ENCODE data around the gene UTP20.

Gene UTP20

GRCh38 chr12:101280006-101280505 is at the start of gene UTP20:
Gene UTP20, plus strand, starts transcription at chr12:101280105. Its CDS starts 178 bp downstream, at chr12:101280283.
- Mint-ChIP-seq H3K4me1 (peaks cover 8% of the 10 kb centered on the region), H3K9me3 (no peaks in the 10 kb centered on the region), H3K27ac (peak within 1 kb of the TSS; percentile 65), H3K36me3 (peaks cover 12% of the 10 kb centered on the region), H3K27me3 (peaks cover 11% of the 10 kb centered on the region), H3K4me3 (peak within 1 kb of the TSS; percentile 86)
- ATAC-seq (ENCODE audit: low read depth): peak; percentile 100
- peak; percentile 91 to 94 for DNase-seq (ENCODE audit: low spot score in 2 of 2)

- peaks cover 13% of the 10 kb centered on the region for H3K27me3 Mint-ChIP-seq
- no peak overlapping the region for H3K4me3 Mint-ChIP-seq
- H3K27ac Mint-ChIP-seq: no peak overlapping the region
- no peaks in the 10 kb centered on the region for H3K9me3 Mint-ChIP-seq
- no peak for DNase-seq (ENCODE audit: low spot score in 2 of 2)
- ATAC-seq (ENCODE audit: low read depth): no peak
- no peaks in the 10 kb centered on the region for H3K36me3 Mint-ChIP-seq
- H3K4me1 Mint-ChIP-seq: no peaks in the 10 kb centered on the region
Observed at GRCh38 chr12:101230547-101230946, 49.4 kb upstream of the UTP20 start.

GRCh38 chr12:101231636-101232035 is 48.3 kb upstream of the UTP20 start:
- DNase-seq (ENCODE audit: low spot score in 2 of 2) (no peak), ATAC-seq (ENCODE audit: low read depth) (no peak)
- Mint-ChIP-seq H3K4me1 (no peaks in the 10 kb centered on the region), H3K4me3 (no peak overlapping the region), H3K36me3 (no peaks in the 10 kb centered on the region), H3K27me3 (peaks cover 11% of the 10 kb centered on the region), H3K27ac (no peak overlapping the region), H3K9me3 (no peaks in the 10 kb centered on the region)

- no peak overlapping the region for H3K27ac Mint-ChIP-seq
- H3K4me1 Mint-ChIP-seq: no peaks in the 10 kb centered on the region
- peak; percentile 39 for ATAC-seq (ENCODE audit: low read depth)
- DNase-seq (ENCODE audit: low spot score in 2 of 2): no peak
- peaks cover 5% of the 10 kb centered on the region for H3K27me3 Mint-ChIP-seq
- no peak overlapping the region for H3K4me3 Mint-ChIP-seq
- peaks cover 2% of the 10 kb centered on the region for H3K9me3 Mint-ChIP-seq
- H3K36me3 Mint-ChIP-seq: peaks cover 2% of the 10 kb centered on the region
Observed at GRCh38 chr12:101235686-101236085, 44.2 kb upstream of the UTP20 start.

- DNase-seq (ENCODE audit: low spot score in 2 of 2): no peak
- Mint-ChIP-seq H3K4me1 (no peaks in the 10 kb centered on the region), H3K27ac (no peak overlapping the region), H3K36me3 (peaks cover 2% of the 10 kb centered on the region), H3K9me3 (peaks cover 2% of the 10 kb centered on the region), H3K27me3 (peaks cover 7% of the 10 kb centered on the region), H3K4me3 (no peak overlapping the region)
- ATAC-seq (ENCODE audit: low read depth): no peak
Observed at GRCh38 chr12:101238306-101238705, 41.6 kb upstream of the UTP20 start.

- Mint-ChIP-seq H3K9me3 (peaks cover 2% of the 10 kb centered on the region), H3K4me3 (no peak overlapping the region), H3K36me3 (peaks cover 2% of the 10 kb centered on the region), H3K27ac (no peak overlapping the region), H3K27me3 (peaks cover 5% of the 10 kb centered on the region), H3K4me1 (no peaks in the 10 kb centered on the region)
- DNase-seq (ENCODE audit: low spot score in 2 of 2) (no peak), ATAC-seq (ENCODE audit: low read depth) (no peak)
Observed at GRCh38 chr12:101238800-101239329, 41.0 kb upstream of the UTP20 start.

- Mint-ChIP-seq H3K4me1 (no peaks in the 10 kb centered on the region), H3K27me3 (peaks cover 1% of the 10 kb centered on the region), H3K36me3 (peaks cover 2% of the 10 kb centered on the region), H3K4me3 (no peak overlapping the region), H3K27ac (no peak overlapping the region), H3K9me3 (peaks cover 2% of the 10 kb centered on the region)
- DNase-seq (ENCODE audit: low spot score in 2 of 2) (no peak), ATAC-seq (ENCODE audit: low read depth) (no peak)
Observed at GRCh38 chr12:101243074-101243473, 36.8 kb upstream of the UTP20 start.

- H3K27ac Mint-ChIP-seq: no peak overlapping the region
- ATAC-seq (ENCODE audit: low read depth) (no peak), DNase-seq (ENCODE audit: low spot score in 2 of 2) (no peak)
- peaks cover under 1% of the 10 kb centered on the region for H3K9me3 Mint-ChIP-seq
- H3K4me1 Mint-ChIP-seq: no peaks in the 10 kb centered on the region
- peaks cover 1% of the 10 kb centered on the region for H3K27me3 Mint-ChIP-seq
- H3K4me3 Mint-ChIP-seq: no peak overlapping the region
- H3K36me3 Mint-ChIP-seq: peaks cover under 1% of the 10 kb centered on the region
Observed at GRCh38 chr12:101243616-101244015, 36.3 kb upstream of the UTP20 start.

GRCh38 chr12:101256266-101256665 is 23.6 kb upstream of the UTP20 start:
- Mint-ChIP-seq H3K36me3 (no peaks in the 10 kb centered on the region), H3K4me1 (no peaks in the 10 kb centered on the region), H3K4me3 (no peak overlapping the region), H3K9me3 (peaks cover 2% of the 10 kb centered on the region), H3K27me3 (peaks cover 3% of the 10 kb centered on the region), H3K27ac (no peak overlapping the region)
- ATAC-seq (ENCODE audit: low read depth) (no peak), DNase-seq (ENCODE audit: low spot score in 2 of 2) (no peak)

- Mint-ChIP-seq H3K4me3 (no peak overlapping the region), H3K4me1 (no peaks in the 10 kb centered on the region), H3K36me3 (no peaks in the 10 kb centered on the region), H3K27me3 (peaks cover 3% of the 10 kb centered on the region), H3K9me3 (peaks cover 2% of the 10 kb centered on the region), H3K27ac (no peak overlapping the region)
- no peak for DNase-seq (ENCODE audit: low spot score in 2 of 2)
- ATAC-seq (ENCODE audit: low read depth): no peak
Observed at GRCh38 chr12:101257357-101257756, 22.5 kb upstream of the UTP20 start.

- Mint-ChIP-seq H3K4me1 (no peaks in the 10 kb centered on the region), H3K4me3 (no peak overlapping the region), H3K9me3 (no peaks in the 10 kb centered on the region), H3K36me3 (no peaks in the 10 kb centered on the region), H3K27ac (no peak overlapping the region), H3K27me3 (peaks cover 20% of the 10 kb centered on the region)
- ATAC-seq (ENCODE audit: low read depth): no peak
- DNase-seq (ENCODE audit: low spot score in 2 of 2): no peak
Observed at GRCh38 chr12:101267111-101267510, 12.8 kb upstream of the UTP20 start.

GRCh38 chr12:101276433-101276832 is 3.5 kb upstream of the UTP20 start:
- peaks cover 13% of the 10 kb centered on the region for H3K27me3 Mint-ChIP-seq
- H3K4me3 Mint-ChIP-seq: no peak overlapping the region
- no peaks in the 10 kb centered on the region for H3K4me1 Mint-ChIP-seq
- H3K9me3 Mint-ChIP-seq: no peaks in the 10 kb centered on the region
- no peak overlapping the region for H3K27ac Mint-ChIP-seq
- no peak for DNase-seq (ENCODE audit: low spot score in 2 of 2)
- ATAC-seq (ENCODE audit: low read depth): no peak
- H3K36me3 Mint-ChIP-seq: no peaks in the 10 kb centered on the region

- peaks cover 7% of the 10 kb centered on the region for H3K36me3 Mint-ChIP-seq
- no peak overlapping the region for H3K4me3 Mint-ChIP-seq
- no peak for DNase-seq (ENCODE audit: low spot score in 2 of 2)
- H3K27me3 Mint-ChIP-seq: peaks cover 13% of the 10 kb centered on the region
- no peak overlapping the region for H3K27ac Mint-ChIP-seq
- H3K4me1 Mint-ChIP-seq: peaks cover 5% of the 10 kb centered on the region
- ATAC-seq (ENCODE audit: low read depth): no peak
- H3K9me3 Mint-ChIP-seq: no peaks in the 10 kb centered on the region
Observed at GRCh38 chr12:101277443-101277842, 2.5 kb upstream of the UTP20 start.

GRCh38 chr12:101287357-101287756 is 7.5 kb downstream of the UTP20 start:
- ATAC-seq (ENCODE audit: low read depth) (no peak), DNase-seq (ENCODE audit: low spot score in 2 of 2) (no peak)
- Mint-ChIP-seq H3K27me3 (no peaks in the 10 kb centered on the region), H3K4me3 (no peak overlapping the region), H3K27ac (no peak overlapping the region), H3K36me3 (peaks cover 24% of the 10 kb centered on the region), H3K4me1 (peaks cover 5% of the 10 kb centered on the region), H3K9me3 (no peaks in the 10 kb centered on the region)

GRCh38 chr12:101297661-101298060 is 17.8 kb downstream of the UTP20 start:
- no peak for DNase-seq (ENCODE audit: low spot score in 2 of 2)
- Mint-ChIP-seq H3K27me3 (no peaks in the 10 kb centered on the region), H3K36me3 (peaks cover 37% of the 10 kb centered on the region), H3K4me3 (no peak overlapping the region), H3K9me3 (no peaks in the 10 kb centered on the region), H3K27ac (peak overlapping the region; percentile 45), H3K4me1 (no peaks in the 10 kb centered on the region)
- no peak for ATAC-seq (ENCODE audit: low read depth)
